SK-N-MC (cell line): ENCODE data around the gene TYRP1.

Experiments
- EZH2 ChIP-seq: fragments of 200-600 bp; sonication (generic); IDR thresholded peaks from one replicate; pipeline ENCODE4 v1.6.1; 2017; ENCODE audit warnings: antibody characterized with exemption
- POLR2AphosphoS5 ChIP-seq: IDR thresholded peaks from 2 replicates; pipeline ENCODE4 v1.6.1; 2012; ENCODE audit warnings: mild to moderate bottlenecking, low read depth, low read length, borderline replicate concordance

DNA sequence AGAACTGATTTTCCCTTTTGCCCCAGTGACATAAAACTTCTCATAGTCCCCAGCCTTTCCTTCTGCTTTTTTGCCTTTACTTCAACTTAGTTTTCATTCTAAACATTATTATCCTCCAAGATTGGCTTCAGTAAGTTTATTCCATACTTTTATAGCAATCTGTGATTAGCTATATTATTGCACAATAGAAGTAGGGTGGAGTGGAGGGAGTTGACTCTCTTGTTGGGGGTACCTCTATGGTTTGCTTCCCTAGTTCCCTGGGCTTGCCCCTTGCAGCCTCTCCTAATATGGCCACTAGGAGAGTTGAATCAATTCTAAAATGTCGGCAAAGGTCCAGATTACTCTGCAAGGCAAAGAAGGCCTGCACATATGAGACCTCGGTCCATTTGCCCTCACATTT is 36.4 kb upstream of the TYRP1 start:
- TF ChIP-seq POLR2AphosphoS5 (no peak), EZH2 (no peak)
